Lung microvascular endothelial cell (primary cell): ENCODE data around the gene MOGAT1. TPM values are rescaled to one million over a fixed set of nuclear protein-coding genes. Genes with fewer than 3 reads are reported as not detected.
A peak's percentile ranks its signal among the peaks of the same experiment; 100 is the strongest.
"Not testable (repeated sequence)": the region's sequence is repeated elsewhere in the genome, so short reads cannot be mapped to it uniquely, and the experiment has no call there.

ENCODE experiments used
- DNase-seq, 2 donors: peaks; one replicate each; pipeline versions ENCODE4 v3.0.0 to v3.0.0-alpha.2; 2010; ENCODE audit warnings: low read depth in 2 of 2
- total RNA-seq: library from RNA; depleted of rRNA; stranded (reverse); fragments of >200 nt; gene quantifications from 2 replicates; pipeline ENCODE4 v1.2.1, GENCODE V29; 2014

The MOGAT1 gene
- total RNA-seq, 1 donor from 2014 or later = not detected

GRCh38 chr2:222709191-222709891 is 37.9 kb downstream of the MOGAT1 start:
- DNase-seq = peak; percentile 84 to 95

DNA sequence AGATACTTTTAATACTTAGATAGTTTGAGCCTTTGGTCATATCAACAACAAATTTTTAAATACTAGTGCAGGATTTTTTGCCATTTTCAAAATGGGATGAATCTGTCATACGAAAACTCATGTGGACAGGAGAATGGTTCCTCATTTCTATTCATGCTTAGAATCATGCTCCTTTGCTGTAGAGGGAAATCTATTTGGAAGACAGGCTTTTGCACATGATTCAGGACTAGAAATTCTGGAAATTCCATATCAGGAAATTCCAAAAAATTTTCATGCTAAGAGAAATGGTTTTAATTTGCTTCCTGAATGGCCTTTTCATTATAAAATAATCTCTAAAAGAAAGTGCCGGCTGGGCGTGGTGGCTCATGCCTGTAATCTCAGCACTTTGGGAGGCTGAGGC is 39.3 kb downstream of the MOGAT1 start:
- DNase-seq = no peak

GRCh38 chr2:222711315-222711940 is 40.0 kb downstream of the MOGAT1 start:
- DNase-seq = no peak

DNA sequence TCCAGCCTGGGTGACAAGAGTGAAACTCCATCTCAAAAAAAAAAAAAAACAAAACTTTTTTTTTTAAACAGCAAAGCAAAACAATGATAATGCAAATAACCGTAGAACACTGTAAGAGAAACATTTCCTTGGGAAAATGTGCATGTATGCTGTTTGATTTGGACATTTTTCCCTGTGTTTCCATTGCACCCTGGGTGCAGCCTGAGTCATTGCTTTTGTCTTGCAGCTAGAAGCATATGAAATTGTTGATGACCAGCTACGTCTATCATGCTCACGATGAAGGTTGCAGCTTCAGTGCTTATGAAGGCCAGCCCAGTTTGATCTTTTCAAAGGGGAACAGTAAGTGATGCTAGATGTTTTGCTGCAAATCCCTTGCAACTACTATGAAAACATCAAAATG is 41.5 kb downstream of the MOGAT1 start:
- DNase-seq = no peak

DNA sequence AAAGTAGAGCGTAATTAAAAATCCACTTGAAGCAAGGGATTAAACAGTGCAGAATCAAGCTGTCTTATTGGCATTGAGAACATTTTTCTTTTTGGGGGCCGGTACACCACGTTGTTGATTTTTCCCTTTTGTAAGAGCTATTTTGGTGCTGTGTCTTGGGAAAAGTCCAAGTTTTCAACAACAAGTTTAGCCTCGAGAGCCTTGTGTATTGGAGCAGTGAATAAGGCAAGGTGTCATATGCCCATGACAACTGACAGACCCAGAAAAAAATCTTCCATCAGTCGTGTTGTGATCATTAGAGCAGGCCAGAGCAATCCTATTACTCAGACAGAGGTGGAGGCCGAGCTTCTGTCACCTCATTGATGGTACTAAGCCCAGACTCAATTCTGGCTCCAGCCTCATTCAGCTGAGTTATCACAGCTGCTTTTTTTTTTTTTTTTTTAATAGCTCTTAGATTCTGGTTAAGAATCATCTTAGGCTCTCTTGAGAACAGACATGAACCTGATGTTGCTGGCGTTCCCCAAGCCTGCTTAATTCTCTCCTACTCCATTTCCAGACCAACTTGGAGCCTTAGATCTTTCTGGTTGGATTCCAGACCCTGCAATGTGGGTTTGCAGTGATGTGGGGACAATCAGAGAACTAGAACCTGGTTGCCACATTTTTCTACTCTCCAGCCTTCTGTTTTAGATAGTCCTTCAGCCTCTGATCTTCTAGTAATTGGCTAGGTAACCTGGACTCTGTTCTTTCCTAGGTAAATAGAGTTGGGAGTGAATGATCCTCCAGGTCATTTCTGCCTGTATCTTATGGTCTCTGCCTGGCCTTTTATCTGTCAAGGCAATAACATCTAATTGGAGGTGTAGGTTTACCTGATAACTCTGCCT is 43.1 kb downstream of the MOGAT1 start:
- DNase-seq = no peak

GRCh38 chr2:222715742-222716141 is 44.3 kb downstream of the MOGAT1 start:
- DNase-seq = no peak

DNA sequence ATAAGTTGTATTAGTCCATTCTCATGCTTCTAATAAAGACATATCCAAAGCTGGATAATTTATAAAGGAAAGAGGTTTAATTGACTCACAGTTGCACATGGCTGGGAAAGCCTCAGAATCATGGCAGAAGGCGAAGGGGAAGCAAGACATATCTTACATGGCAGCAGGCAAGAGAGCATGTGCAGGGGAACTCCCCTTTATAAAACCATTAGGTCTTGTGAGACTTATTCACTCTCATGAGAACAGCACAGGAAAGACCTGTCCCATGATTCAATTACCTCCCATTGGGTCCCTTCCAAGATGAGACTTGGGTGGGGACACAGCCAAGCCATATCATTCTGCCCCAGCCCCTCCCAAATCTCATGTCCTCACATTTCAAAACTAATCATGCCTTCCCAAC is 48.3 kb downstream of the MOGAT1 start:
- DNase-seq = not testable (repeated sequence)

DNA sequence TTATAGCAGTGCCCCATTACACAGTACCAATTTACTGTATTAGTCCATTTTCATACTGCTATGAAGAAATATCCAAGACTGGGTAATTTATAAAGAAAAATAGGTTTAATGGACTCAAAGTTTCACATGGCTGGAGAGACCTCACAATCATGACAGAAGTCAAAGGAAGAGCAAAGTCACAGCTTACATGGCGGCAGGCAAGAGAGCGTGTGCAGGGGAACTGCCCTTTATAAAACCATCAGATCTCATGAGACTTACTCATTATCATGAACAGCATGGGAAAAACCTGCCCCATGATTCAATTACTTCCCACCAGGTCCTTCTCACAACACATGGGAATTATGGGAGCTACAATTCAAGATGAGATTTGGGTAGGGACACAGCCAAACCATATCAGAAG is 50.1 kb downstream of the MOGAT1 start:
- DNase-seq = not testable (repeated sequence)

GRCh38 chr2:222722327-222722946 is 51.0 kb downstream of the MOGAT1 start:
- peak in 1 of 2 donors; percentile 42 for DNase-seq

- DNase-seq = no peak
These were observed 52.8 kb downstream of the MOGAT1 start for GRCh38 chr2:222724208-222724607.

DNA sequence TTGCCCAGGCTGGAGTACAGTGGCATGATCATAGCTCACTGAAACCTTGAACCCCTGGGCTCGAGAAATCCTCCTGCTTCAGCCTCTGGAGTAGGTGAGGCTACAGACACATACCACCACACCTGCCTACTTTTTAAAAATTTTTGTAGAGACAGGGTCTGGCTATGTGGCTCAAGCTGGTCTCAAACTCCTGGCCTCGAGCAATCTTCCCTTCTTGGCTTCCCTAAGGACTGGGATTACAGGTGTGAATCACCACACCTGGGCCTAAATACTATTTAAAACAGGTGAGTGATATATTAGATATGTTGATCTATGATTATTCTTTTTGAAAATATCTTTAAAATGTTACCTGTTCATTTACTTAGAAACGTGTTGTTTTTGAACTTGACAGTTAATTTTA is 57.2 kb downstream of the MOGAT1 start:
- DNase-seq = no peak

DNA sequence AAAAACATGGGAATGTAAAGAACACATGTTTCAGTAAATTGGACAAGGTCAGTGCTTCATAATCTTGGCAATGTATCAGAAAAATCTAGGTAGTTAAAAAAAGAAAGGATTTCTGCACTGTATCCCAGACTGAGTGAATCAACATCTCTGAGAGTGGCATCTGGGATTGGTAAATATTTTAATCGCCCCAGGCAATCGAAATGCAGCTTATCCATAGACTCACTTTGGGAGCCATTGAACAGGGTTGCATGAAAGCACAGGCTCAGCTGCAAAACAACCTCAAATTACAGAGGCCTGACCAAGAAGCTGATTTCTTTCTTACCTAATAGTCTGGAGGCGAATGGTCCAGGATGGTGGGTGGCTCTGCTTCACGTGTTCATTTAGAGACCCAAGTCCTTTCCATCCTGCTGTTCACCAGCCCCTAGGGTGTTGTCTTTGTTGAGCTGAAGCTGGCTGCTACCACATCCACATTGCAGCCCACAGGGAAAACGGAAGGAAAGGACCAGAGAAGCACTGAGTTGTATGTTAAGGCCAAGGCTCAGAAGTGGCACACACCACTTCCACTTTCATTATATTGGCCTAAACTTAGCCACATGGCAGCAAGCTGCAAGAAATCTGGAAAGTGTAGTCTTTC is 59.0 kb downstream of the MOGAT1 start:
- DNase-seq = peak in 1 of 2 donors; percentile 7

GRCh38 chr2:222731201-222731621 is 59.8 kb downstream of the MOGAT1 start:
- DNase-seq = peak in 1 of 2 donors; percentile 46

GRCh38 chr2:222732489-222733178 is 61.2 kb downstream of the MOGAT1 start:
- peak in 1 of 2 donors; percentile 16 for DNase-seq

GRCh38 chr2:222733470-222733845 is 62.0 kb downstream of the MOGAT1 start:
- no peak for DNase-seq

DNA sequence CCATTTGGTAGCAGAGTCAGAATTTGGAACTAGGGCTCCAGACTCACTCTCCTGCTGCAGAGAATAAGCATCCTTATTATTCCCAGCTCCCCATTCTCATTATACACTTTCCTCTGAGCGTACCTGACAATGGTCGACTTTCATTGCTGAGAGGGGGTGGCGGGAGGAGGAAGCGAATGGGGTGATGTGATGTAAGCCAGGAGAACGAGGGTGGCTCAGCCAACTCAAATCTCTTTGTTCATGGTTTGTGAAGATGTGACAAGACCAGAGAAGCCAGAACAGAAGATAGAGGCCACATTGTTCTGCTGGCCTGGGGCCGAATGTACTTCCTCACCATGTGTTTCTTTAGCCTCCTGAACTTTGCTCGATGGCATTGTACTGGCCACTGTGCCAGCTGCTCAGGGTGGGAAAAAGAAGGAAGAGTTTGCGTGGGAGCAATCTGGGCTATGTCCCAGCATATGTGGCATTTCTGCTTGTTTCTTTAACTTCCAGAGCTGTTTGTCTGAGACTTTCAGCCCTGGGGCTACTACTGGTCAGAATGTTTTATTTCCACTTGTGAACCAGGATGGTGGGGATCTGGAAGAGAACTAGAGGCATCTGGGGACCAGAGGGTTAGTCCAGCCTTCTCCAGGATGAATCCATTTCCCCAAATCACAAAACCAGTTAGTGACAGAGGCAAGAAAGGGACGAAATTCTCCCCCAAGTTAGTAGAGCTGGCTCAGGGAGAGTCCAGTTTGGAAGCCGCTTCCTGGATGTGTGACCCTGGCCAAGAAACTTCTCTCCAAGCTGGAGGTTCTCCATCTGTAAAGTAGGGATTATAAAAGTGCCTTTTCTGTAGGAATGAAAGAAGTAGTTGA is 62.6 kb downstream of the MOGAT1 start:
- DNase-seq = no peak

GRCh38 chr2:222734703-222735014 is 63.2 kb downstream of the MOGAT1 start:
- DNase-seq = no peak

GRCh38 chr2:222736301-222736700 is 64.8 kb downstream of the MOGAT1 start:
- DNase-seq = peak in 1 of 2 donors; percentile 58

DNA sequence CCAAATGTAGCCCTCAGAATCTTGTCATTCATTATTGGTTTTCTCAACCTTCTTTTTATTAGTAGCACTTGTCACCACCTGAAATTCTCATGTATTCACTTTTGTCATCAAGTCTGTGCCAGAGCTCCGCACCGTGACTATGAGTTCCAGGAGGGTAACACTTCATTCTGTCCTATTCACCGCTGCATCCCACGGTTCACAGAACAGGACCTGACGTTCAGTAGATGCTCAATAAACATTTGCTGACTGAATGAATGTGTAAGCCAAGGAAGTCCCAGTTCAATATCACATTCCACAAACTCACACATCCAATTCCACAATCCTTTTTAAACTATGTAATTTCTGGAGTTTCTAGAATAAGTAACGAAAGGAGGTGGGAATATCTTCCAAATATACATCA is 65.5 kb downstream of the MOGAT1 start:
- no peak for DNase-seq

GRCh38 chr2:222738312-222738711 is 66.9 kb downstream of the MOGAT1 start:
- DNase-seq = no peak
